OCI-LY1 (cell line): ENCODE results near the gene FBXL22.

Experiments
- H2AFZ ChIP-seq: fragments of 200-600 bp; sonication (generic), shearing (Covaris generic); 2 replicates; pipeline ENCODE4 v1.6.0; 2014; ENCODE audit warnings: antibody characterized with exemption, mild to moderate bottlenecking, low read length
- H3F3A ChIP-seq: fragments of 200-600 bp; sonication (generic), shearing (Covaris generic); 2 replicates; pipeline ENCODE4 v1.6.0; 2014; ENCODE audit warnings: mild to moderate bottlenecking, antibody characterized with exemption, low read length, moderate library complexity; ENCODE audit not compliant: insufficient read depth
- H3K27ac ChIP-seq: fragments of 200-600 bp; sonication (generic); 2 replicates; pipeline ENCODE4 v1.5.1; 2014; ENCODE audit warnings: low read length, mixed run types, mild to moderate bottlenecking, low read depth; ENCODE audit not compliant: poor library complexity, severe bottlenecking
- H3K27me3 ChIP-seq: fragments of 200-600 bp; sonication (generic); 2 replicates; pipeline ENCODE4 v1.6.0; 2014; ENCODE audit warnings: antibody characterized with exemption, mild to moderate bottlenecking, low read length, moderate library complexity; ENCODE audit not compliant: insufficient read depth
- H3K36me3 ChIP-seq: fragments of 200-600 bp; sonication (generic); 2 replicates; pipeline ENCODE4 v1.6.1; 2014; ENCODE audit warnings: mild to moderate bottlenecking, antibody characterized with exemption, low read length, moderate library complexity, mixed read lengths; ENCODE audit not compliant: insufficient read depth
- H3K4me1 ChIP-seq: fragments of 200-600 bp; sonication (generic); 2 replicates; pipeline ENCODE4 v1.5.1; 2014; ENCODE audit warnings: mild to moderate bottlenecking, low read length, moderate library complexity; ENCODE audit not compliant: insufficient read depth, severe bottlenecking
- H3K4me2 ChIP-seq: fragments of 200-600 bp; sonication (generic), shearing (Covaris generic); 2 replicates; pipeline ENCODE4 v1.6.1; 2014; ENCODE audit warnings: low read length
- H3K4me3 ChIP-seq: fragments of 200-600 bp; sonication (generic); 2 replicates; pipeline ENCODE4 v1.5.1; 2014; ENCODE audit warnings: low read length, low read depth, mild to moderate bottlenecking, mixed read lengths; ENCODE audit not compliant: poor library complexity, severe bottlenecking
- H3K79me2 ChIP-seq: fragments of 200-600 bp; shearing (Covaris generic); 2 replicates; pipeline ENCODE4 v1.6.1; 2016; ENCODE audit warnings: mixed run types, low read length, mixed read lengths; ENCODE audit not compliant: insufficient read depth
- H3K9ac ChIP-seq: fragments of 200-600 bp; sonication (generic), shearing (Covaris generic); 2 replicates; pipeline ENCODE4 v1.6.1; 2014; ENCODE audit warnings: mild to moderate bottlenecking, low read length, mixed read lengths
- H3K9me2 ChIP-seq: fragments of 200-600 bp; sonication (generic), shearing (Covaris generic); 2 replicates; pipeline ENCODE4 v1.6.1; 2014; ENCODE audit warnings: low read depth, mild to moderate bottlenecking, low read length, mixed read lengths
- H3K9me3 ChIP-seq: fragments of 200-600 bp; shearing (Covaris generic); 2 replicates; pipeline ENCODE4 v1.6.1; 2014; ENCODE audit warnings: low read length, mixed read lengths
- H4K20me1 ChIP-seq: fragments of 200-600 bp; sonication (generic), shearing (Covaris generic); 2 replicates; pipeline ENCODE4 v1.6.0; 2016; ENCODE audit warnings: mild to moderate bottlenecking, low read length; ENCODE audit not compliant: insufficient read depth
- EZH2 ChIP-seq: fragments of 200-600 bp; sonication (generic), shearing (Covaris generic); IDR thresholded peaks from 2 replicates; pipeline ENCODE4 v1.8.0; 2017; ENCODE audit warnings: borderline replicate concordance, mixed run types, mild to moderate bottlenecking, antibody characterized with exemption, low read length, moderate library complexity, mixed read lengths
- TF ChIP-seq, protein P1 (sequence below): fragments of 200-600 bp; sonication (generic), shearing (Covaris generic); IDR thresholded peaks from 2 replicates; pipeline ENCODE4 v1.5.1; 2017; ENCODE audit warnings: mild to moderate bottlenecking, antibody characterized with exemption, low read length, moderate library complexity, mixed read lengths

The FBXL22 gene

DNA sequence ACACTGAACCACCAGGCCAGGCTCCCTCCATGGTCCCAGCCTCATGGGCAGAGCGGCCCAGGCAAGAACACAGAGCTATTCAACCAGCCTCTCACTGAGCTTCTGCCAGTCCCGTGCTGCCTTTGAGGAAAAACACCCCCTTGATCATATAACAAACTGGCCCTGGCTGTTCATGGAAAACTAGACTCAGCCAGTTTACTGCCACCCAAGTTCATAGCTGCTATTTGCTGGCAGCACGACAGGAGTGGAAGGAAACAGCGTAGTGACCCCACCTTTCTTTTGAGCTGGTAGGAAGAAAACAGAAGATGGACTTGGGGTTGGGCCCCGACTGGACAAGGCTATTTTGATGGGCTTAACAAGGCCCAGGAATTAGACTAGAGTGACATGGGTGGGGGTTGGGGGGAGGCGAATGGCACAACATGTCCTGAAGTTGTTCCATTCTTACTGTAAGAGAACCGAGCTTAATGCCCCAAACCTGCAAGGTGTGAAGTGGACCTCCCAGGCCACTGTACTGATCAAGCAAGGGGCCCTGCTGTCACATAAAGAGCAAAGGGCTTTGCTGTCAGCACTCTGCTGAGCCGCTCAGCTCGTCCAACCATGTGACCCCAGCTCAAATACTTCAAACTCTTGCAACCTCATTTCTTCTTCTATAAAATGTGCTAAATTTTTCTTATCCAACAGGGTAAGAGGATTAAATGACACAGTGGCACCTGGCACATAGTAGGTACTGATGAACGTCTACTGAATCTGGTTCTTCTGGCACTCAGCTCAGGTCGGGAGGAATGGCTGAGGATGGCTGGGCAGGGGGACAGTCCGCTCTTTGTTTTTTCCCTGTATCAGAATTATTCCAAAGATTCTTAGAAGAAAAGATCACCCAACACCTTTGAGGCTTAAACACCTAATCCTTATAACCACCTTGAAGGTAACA, 1.6 kb downstream of the FBXL22 start:
- Histone ChIP-seq H3K4me3 (peak overlapping the region; percentile 70), H4K20me1 (no peaks in the 10 kb centered on the region), H3K9me2 (no peaks in the 10 kb centered on the region), H3K4me1 (peaks cover 84% of the 10 kb centered on the region), H3K36me3 (peaks cover 7% of the 10 kb centered on the region), H3K79me2 (no peaks in the 10 kb centered on the region), H3F3A (0 out of 2 replicates have a peak, but pooled peaks cover 2% of the 10 kb centered on the region), H3K9ac (peak overlapping the region; percentile 87; the same call in 1 of the 2 replicates), H3K4me2 (peak overlapping the region; percentile 75), H3K9me3 (no peaks in the 10 kb centered on the region), H3K27ac (peak overlapping the region; percentile 89), H2AFZ (no peak overlapping the region), H3K27me3 (no peaks in the 10 kb centered on the region)
- no peak for TF ChIP-seq EZH2
- TF ChIP-seq, protein P1, sequence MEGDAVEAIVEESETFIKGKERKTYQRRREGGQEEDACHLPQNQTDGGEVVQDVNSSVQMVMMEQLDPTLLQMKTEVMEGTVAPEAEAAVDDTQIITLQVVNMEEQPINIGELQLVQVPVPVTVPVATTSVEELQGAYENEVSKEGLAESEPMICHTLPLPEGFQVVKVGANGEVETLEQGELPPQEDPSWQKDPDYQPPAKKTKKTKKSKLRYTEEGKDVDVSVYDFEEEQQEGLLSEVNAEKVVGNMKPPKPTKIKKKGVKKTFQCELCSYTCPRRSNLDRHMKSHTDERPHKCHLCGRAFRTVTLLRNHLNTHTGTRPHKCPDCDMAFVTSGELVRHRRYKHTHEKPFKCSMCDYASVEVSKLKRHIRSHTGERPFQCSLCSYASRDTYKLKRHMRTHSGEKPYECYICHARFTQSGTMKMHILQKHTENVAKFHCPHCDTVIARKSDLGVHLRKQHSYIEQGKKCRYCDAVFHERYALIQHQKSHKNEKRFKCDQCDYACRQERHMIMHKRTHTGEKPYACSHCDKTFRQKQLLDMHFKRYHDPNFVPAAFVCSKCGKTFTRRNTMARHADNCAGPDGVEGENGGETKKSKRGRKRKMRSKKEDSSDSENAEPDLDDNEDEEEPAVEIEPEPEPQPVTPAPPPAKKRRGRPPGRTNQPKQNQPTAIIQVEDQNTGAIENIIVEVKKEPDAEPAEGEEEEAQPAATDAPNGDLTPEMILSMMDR: no peak

DNA sequence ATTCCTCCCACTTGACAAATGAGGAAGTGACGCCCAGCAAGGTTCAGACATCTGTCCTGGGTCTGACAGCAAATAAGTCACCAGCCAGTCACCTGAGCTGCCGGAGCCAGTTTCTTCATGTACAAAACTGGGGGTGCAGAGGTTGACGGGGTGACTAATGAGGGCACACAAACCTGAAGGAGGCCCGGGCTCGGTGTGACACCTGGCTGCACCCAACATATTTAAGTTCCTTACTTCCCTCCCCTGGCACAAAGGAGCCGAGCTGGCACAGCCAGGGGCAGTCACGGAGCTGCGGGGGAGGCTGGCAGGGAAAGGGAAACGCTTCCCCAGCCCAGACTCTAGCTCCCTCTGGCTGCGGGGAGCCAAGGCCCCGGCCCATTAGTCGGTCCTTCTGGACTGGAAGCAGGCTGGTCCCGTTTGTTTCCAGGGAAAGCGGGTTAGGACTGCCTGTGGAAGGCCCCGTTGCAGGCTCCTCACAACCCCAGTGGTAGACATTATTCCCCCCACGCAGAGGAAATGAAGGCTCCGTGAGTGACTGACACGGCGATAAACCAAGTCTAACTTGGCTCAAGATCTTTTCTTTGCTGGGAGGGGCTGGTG, 2.3 kb downstream of the FBXL22 start:
- H3K4me1 ChIP-seq: peaks cover 79% of the 10 kb centered on the region
- peak overlapping the region; percentile 70 for H3K4me3 ChIP-seq
- H4K20me1 ChIP-seq: no peaks in the 10 kb centered on the region
- peak overlapping the region; percentile 87 for H3K9ac ChIP-seq
- H3K27ac ChIP-seq: peak overlapping the region; percentile 89
- H3K27me3 ChIP-seq: no peaks in the 10 kb centered on the region
- H2AFZ ChIP-seq: no peak overlapping the region
- TF ChIP-seq, protein P1: peak; percentile 49
- no peak for TF ChIP-seq EZH2
- no peaks in the 10 kb centered on the region for H3K36me3 ChIP-seq
- H3K9me3 ChIP-seq: no peaks in the 10 kb centered on the region
- 0 out of 2 replicates have a peak, but pooled peaks cover 2% of the 10 kb centered on the region for H3F3A ChIP-seq
- peak overlapping the region; percentile 75 for H3K4me2 ChIP-seq
- H3K79me2 ChIP-seq: no peaks in the 10 kb centered on the region
- H3K9me2 ChIP-seq: no peaks in the 10 kb centered on the region

DNA sequence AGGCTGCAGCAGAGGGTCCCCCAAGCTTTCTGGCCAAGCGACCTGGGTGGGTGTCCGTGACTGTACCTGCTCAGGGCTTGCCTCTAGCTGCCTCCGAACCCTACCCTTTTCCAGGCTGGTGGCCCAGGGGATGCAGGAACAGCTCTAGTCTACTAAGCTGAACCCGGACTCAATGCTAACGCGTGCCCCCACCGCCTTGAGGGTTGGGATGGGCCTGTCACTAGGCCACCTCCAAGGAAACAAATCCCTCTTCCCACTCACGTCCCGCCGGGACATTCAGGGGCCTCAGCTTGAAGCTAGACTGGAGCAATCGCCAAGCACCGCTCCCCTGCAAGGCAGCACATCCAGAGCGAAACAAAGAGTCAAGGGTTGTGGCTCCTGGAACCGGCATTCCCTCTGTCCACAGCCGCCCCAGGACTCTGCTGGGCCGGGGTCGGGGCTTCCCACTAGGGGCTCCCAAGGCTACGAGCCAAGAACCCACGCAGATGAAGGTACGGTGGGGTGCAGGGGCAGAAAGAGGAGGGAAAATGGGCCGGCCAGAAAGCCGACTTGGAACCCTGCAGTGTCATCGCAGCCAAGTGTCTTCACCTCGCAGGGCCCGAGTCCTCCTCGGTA, 2.9 kb downstream of the FBXL22 start:
- TF ChIP-seq, protein P1: no peak
- no peak for TF ChIP-seq EZH2
- H3K9ac ChIP-seq: peak overlapping the region; percentile 87
- H3K4me2 ChIP-seq: peak overlapping the region; percentile 75
- H3K9me3 ChIP-seq: no peaks in the 10 kb centered on the region
- peaks cover 73% of the 10 kb centered on the region for H3K4me1 ChIP-seq
- H3K27me3 ChIP-seq: no peaks in the 10 kb centered on the region
- no peaks in the 10 kb centered on the region for H4K20me1 ChIP-seq
- 0 out of 2 replicates have a peak, but pooled peaks cover 2% of the 10 kb centered on the region for H3F3A ChIP-seq
- peak overlapping the region; percentile 89 for H3K27ac ChIP-seq
- no peaks in the 10 kb centered on the region for H3K79me2 ChIP-seq
- H2AFZ ChIP-seq: no peak overlapping the region
- H3K36me3 ChIP-seq: no peaks in the 10 kb centered on the region
- peak overlapping the region; percentile 70 for H3K4me3 ChIP-seq
- H3K9me2 ChIP-seq: no peaks in the 10 kb centered on the region
